Effector memory CD4-positive, alpha-beta T cell (primary cell): ENCODE data around the gene MARK1.

Source experiments
- DNase-seq, 3 donors: peaks; one replicate each; pipeline ENCODE4 v3.0.0-alpha.2; 2020
- H3K27ac ChIP-seq: 2 replicates; pipeline ENCODE4 v1.7.0; 2013; ENCODE audit warnings: mild to moderate bottlenecking, low read length, moderate library complexity; ENCODE audit not compliant: insufficient read depth, poor library complexity, severe bottlenecking
- H3K27me3 ChIP-seq: replicated peaks from 2 replicates; pipeline ENCODE4 v1.7.0; 2013; ENCODE audit warnings: mild to moderate bottlenecking, low read length; ENCODE audit not compliant: insufficient read depth, control insufficient read depth, poor library complexity, severe bottlenecking
- H3K36me3 ChIP-seq: 2 replicates; pipeline ENCODE4 v1.7.0; 2013; ENCODE audit warnings: mild to moderate bottlenecking, low read length, moderate library complexity; ENCODE audit not compliant: control insufficient read depth, insufficient read depth
- H3K4me1 ChIP-seq: 2 replicates; pipeline ENCODE4 v1.7.0; 2013; ENCODE audit warnings: low read length, mild to moderate bottlenecking; ENCODE audit not compliant: control insufficient read depth, insufficient read depth, poor library complexity, severe bottlenecking
- H3K4me3 ChIP-seq: 2 replicates; pipeline ENCODE4 v1.7.0; 2013; ENCODE audit warnings: low read length, low read depth, mild to moderate bottlenecking; ENCODE audit not compliant: insufficient read depth, poor library complexity, severe bottlenecking
- H3K9me3 ChIP-seq: 2 replicates; pipeline ENCODE4 v1.7.0; 2013; ENCODE audit warnings: mild to moderate bottlenecking, low read length, moderate library complexity; ENCODE audit not compliant: control insufficient read depth

Gene MARK1

GRCh38 chr1:220705782-220706181 lies 177.8 kb downstream of the MARK1 start:
- no peak for DNase-seq
- H3K4me3 ChIP-seq = no peak overlapping the region
- H3K9me3 ChIP-seq = no peaks in the 10 kb centered on the region
- H3K27me3 ChIP-seq = no peaks in the 10 kb centered on the region
- no peaks in the 10 kb centered on the region for H3K4me1 ChIP-seq
- no peak overlapping the region for H3K27ac ChIP-seq
- H3K36me3 ChIP-seq = no peaks in the 10 kb centered on the region

- no peak overlapping the region for H3K27ac ChIP-seq
- no peak for DNase-seq
- H3K36me3 ChIP-seq = no peaks in the 10 kb centered on the region
- no peaks in the 10 kb centered on the region for H3K27me3 ChIP-seq
- no peaks in the 10 kb centered on the region for H3K4me1 ChIP-seq
- no peak overlapping the region for H3K4me3 ChIP-seq
- H3K9me3 ChIP-seq = no peaks in the 10 kb centered on the region
Observed at GRCh38 chr1:220706480-220706879, 178.5 kb downstream of the MARK1 start.

- Histone ChIP-seq H3K4me1 (no peaks in the 10 kb centered on the region), H3K36me3 (no peaks in the 10 kb centered on the region), H3K27ac (no peak overlapping the region), H3K27me3 (no peaks in the 10 kb centered on the region), H3K4me3 (no peak overlapping the region), H3K9me3 (no peaks in the 10 kb centered on the region)
- no peak for DNase-seq
Observed at GRCh38 chr1:220707160-220707559, 179.2 kb downstream of the MARK1 start.

- Histone ChIP-seq H3K9me3 (no peaks in the 10 kb centered on the region), H3K4me1 (no peaks in the 10 kb centered on the region), H3K4me3 (no peak overlapping the region), H3K36me3 (no peaks in the 10 kb centered on the region), H3K27ac (no peak overlapping the region), H3K27me3 (no peaks in the 10 kb centered on the region)
- DNase-seq = no peak
Observed at GRCh38 chr1:220708244-220708643, 180.3 kb downstream of the MARK1 start.

GRCh38 chr1:220708936-220709801 lies 181.2 kb downstream of the MARK1 start:
- DNase-seq = no peak
- no peaks in the 10 kb centered on the region for H3K9me3 ChIP-seq
- no peak overlapping the region for H3K27ac ChIP-seq
- H3K27me3 ChIP-seq = no peaks in the 10 kb centered on the region
- H3K4me3 ChIP-seq = no peak overlapping the region
- H3K4me1 ChIP-seq = no peaks in the 10 kb centered on the region
- no peaks in the 10 kb centered on the region for H3K36me3 ChIP-seq

- Histone ChIP-seq H3K27me3 (no peaks in the 10 kb centered on the region), H3K36me3 (no peaks in the 10 kb centered on the region), H3K4me1 (no peaks in the 10 kb centered on the region), H3K4me3 (no peak overlapping the region), H3K27ac (no peak overlapping the region), H3K9me3 (no peaks in the 10 kb centered on the region)
- no peak for DNase-seq
Observed at GRCh38 chr1:220710333-220710732, 182.4 kb downstream of the MARK1 start.

- Histone ChIP-seq H3K9me3 (no peaks in the 10 kb centered on the region), H3K36me3 (no peaks in the 10 kb centered on the region), H3K27ac (no peak overlapping the region), H3K4me3 (no peak overlapping the region), H3K4me1 (no peaks in the 10 kb centered on the region), H3K27me3 (no peaks in the 10 kb centered on the region)
- no peak for DNase-seq
Observed at GRCh38 chr1:220711056-220711809, 183.3 kb downstream of the MARK1 start.
